ENCODE results near the gene FAM3D.
"Not testable (repeated sequence)": the region's sequence is repeated elsewhere in the genome, so short reads cannot be mapped to it uniquely, and the experiment has no call there.

The FAM3D gene, protein sequence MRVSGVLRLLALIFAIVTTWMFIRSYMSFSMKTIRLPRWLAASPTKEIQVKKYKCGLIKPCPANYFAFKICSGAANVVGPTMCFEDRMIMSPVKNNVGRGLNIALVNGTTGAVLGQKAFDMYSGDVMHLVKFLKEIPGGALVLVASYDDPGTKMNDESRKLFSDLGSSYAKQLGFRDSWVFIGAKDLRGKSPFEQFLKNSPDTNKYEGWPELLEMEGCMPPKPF

GRCh38 chr3:58666683-58667082 is at the start of gene FAM3D:
FAM3D (minus strand) TSS chr3:58666774; CDS start chr3:58655563, 11,211 bp downstream.
- FAIRE-seq: no peak

GRCh38 chr3:58713715-58714401 is 47.3 kb upstream of the FAM3D start:
- FAIRE-seq: no peak

DNA sequence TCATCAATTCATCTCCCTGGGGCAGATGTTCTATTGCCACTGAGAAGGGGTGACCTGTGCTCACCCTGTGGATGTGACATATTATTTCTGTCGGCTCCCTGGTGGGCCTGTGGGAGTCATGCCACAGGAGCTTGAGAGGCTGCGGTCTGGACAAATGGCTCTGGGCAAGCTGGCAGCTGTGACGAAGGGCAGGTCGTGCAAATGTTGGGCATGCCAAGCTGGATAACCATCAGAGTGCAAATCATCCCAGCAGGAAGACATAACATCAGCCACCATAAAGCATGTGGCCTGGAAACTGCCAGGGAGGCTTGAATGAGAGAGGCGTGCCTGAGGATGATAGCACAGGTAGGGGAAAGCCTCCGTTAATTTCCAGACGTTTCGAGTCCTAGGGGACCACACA is 45.3 kb upstream of the FAM3D start:
- no peak for FAIRE-seq

DNA sequence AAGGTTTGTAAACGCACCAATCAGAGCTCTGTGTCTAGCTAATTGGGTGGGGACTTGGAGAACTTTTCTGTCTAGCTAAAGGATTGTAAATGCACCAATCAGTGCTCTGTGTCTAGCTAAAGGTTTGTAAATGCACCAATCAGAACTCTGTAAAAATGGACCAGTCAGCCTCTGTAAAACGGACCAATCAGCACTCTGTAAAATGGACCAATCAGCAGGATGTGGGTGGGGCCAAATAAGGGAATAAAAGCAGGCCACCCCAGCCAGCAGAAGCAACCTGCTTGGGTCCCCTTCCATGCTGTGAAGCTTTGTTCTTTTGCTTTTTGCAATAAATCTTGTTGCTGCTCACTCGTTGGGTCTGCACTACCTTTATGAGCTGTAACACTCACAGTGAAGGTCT is 42.4 kb upstream of the FAM3D start:
- not testable (repeated sequence) for FAIRE-seq

DNA sequence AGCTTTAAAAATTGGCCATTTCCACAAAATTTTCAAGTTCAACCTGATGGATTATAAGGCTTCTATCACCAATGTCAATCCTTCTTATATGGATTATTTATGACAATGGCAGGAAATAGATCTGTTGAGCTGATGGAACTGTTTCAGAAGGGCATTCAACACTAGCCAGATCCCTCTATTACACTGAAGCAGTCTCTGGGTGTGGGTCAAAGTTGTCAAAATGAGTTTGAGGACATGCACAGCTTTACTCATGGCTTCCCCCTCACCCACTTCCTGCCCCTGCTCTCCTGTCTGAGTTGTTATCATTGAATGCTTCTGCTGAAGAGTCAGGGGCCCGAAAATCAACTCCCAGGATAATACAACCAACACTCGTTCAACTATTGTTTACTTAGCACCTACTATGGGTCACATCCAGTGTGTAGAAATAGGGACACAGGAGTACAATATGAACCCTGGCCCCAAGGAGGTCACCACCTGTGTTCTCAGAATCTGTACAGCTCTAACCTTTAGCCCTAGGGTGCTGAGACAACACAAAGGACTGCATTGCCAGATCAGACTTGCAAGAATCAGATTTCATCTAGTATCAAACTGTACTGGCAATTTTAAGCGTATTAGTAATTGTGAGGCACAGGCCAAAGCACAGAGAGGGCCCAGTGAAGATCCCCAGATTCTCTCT is 41.7 kb upstream of the FAM3D start:
- FAIRE-seq: no peak

- FAIRE-seq: no peak
These were observed 40.9 kb upstream of the FAM3D start for GRCh38 chr3:58707390-58707930.

DNA sequence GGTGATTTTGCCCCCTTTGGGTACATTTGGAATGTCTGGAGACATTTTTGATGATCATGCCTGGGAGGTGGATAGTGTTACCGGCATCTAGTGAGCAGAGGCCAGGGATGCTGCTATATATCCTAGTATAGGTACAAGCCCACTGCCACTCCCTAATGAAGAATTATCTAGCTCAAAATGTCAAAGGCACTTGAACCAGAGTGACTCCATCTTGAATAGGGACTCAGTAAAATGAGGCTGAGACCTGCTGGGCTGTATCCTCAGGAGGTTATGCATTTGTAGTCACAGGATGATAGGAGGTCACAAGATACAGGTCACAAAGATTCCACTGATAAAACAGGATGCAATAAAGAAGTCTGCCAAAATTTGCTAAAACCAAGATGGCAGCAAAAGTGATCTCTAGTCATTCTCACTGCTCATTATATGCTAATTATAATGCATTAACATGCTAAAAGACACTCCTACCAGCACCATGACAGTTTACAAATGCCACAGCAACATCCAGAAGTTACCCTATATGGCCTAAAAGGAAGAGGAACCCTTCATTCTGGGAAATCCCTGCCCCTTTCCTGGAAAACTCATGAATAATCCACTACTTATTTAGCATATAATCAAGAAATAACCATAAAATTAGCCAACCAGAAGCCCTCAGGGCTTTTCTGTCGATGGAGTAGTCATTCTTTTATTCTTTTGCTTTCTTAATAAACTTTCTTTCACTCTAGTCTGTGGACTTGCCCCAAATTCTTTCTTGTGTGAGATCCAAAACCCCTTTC is 40.0 kb upstream of the FAM3D start:
- FAIRE-seq: no peak

DNA sequence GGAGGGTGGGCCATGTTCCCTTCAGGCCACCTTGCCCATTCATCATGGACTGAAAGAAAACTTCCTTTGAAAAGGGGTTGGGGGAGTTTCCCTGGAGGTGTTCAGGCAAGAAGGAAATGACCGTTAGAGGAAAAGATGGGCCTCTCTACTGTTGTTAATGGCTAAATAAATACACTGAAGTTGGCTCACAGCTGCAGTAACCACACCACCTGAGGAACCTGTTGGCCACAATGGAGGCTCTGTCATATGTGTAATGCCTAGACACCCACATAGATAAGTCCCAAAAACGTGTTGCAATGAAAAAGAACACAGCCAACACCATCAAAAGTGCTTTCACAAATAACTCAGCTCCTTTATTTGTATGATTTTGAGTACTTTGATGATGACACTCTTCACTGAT is 38.2 kb upstream of the FAM3D start:
- FAIRE-seq: no peak

DNA sequence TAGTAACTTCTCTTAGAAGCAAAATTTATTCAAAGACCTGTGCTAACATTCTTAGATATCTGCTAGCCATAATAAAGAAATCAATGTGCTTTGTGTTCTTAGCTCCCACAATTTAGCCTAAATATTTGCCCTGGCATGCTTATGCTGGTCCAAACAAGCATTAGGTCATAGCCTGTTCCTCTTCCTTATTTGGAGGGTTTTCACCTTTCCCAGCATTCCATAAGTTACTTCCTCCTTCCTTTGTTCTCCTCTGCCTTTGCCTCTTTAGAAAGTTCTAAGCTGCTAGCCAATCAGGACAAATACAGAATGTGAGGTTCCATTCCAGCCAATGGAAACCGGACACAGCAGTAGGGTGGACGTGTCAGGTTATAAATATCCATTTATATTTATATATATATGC is 37.7 kb upstream of the FAM3D start:
- FAIRE-seq: not testable (repeated sequence)

DNA sequence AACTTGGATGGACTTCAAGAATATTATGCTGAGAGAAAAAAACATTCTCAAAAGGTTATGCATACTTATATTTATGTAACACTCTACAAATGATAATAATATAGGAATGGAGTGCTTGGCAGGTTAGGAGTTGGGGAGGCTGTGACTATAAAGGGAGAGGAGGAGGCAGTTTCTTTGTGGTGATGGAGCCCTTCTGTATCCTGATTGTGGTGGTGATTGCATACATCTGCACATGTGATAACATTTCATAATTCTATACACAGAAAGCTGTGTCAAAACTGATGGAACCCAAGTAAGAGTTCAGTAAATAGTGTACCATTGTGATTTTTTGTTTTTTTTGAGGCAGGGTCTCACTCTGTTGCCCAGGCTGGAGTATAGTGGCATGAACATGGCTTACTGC is 31.7 kb upstream of the FAM3D start:
- FAIRE-seq: no peak

DNA sequence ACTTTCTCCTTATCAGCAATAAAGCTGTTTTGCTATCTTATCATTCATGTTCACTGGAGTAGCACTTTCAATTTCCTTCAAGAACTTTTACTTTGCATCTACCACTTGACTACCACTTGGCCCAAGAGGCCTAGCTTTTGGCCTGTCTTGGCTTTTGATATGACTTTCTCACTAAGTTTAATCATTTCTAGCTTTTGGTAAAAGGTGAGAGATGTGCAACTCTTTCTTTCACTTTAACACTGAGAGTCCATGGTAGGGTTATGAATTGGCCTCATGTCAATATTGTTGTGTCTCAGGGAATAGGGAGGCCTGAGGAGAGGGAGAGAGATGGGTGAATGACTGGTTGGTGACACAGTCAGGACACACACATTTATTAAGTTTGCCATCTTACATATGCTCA is 31.0 kb upstream of the FAM3D start:
- FAIRE-seq: no peak

DNA sequence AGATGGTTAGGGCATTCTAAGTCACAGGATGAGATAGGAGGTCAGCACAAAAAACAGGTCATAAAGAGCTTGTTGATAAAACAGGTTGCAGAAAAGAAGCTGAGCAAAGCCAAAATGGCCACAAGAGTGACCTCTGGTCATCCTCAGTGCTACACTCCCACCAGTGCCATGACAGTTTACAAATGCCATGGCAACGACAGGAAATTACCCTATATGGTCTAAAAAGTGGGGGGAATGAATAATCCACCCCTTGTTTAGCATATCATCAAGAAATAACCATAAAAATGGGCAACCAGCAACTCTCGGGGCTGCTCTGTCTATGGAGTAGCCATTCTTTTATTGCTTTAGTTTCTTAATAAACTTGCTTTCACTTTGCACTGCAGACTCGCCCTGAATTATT is 30.2 kb upstream of the FAM3D start:
- not testable (repeated sequence) for FAIRE-seq

DNA sequence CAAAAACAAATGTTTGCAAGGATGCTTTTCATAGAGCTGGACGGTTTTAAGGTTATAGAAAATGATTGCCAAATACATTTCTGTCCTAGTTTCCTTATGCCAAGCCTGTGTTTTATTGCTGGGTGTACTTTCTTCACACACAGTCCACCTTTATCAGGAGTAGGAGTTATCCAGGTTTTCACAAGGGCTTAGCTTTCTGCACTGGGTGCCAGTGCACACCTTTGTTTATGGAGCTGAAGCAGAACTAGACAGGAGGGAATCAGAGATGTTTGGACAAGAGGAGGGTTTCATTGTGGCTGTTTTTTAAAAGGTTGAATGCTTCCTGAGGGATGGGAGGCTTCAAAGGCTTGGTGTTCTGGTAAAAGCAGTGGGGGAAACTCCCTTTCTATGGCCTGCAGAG is 29.5 kb upstream of the FAM3D start:
- FAIRE-seq: no peak

- FAIRE-seq: not testable (repeated sequence)
These were observed 28.7 kb upstream of the FAM3D start for GRCh38 chr3:58695284-58695683.

DNA sequence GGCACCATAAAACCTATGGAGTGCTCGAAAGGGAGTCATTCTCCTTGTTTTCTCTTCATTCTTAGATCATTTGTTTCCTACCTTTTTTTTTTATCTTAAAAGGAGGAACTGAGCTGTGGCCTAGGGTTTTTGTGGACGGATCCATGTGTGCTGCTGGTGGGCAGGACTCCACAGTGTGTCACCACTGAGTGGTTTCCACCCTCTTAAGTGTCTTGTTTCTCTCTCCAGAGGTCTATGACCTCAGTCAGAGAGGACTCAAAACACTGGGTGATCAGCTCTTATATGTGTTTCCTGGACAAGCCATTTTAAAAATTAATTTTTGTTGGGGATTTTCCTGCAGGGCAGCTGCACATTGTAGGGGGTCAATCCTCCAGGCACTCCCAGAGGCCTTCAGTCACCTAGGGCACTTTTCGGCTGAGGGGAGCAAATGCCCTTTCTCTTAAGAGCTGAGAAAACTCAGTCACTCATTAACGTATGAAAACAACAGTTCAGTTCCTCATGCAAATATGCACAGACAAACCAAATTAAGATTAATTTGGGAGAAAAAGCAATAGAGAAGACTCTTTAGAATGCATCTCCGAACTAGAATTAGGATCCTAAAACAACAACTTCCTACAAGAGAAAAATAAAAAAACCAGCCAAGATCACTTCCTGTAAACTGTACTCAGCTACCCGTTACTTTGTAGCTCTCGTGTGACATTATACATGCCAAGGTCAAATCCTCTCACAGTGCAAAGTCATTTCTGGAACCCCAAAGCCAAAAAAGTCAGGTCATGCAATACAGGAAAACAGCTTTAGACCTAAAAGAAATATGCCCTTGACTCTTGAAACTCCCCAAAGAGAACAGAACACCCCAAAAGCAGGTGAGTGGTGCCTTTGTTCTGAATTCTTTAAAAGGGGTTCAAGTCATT is 27.6 kb upstream of the FAM3D start:
- no peak for FAIRE-seq

DNA sequence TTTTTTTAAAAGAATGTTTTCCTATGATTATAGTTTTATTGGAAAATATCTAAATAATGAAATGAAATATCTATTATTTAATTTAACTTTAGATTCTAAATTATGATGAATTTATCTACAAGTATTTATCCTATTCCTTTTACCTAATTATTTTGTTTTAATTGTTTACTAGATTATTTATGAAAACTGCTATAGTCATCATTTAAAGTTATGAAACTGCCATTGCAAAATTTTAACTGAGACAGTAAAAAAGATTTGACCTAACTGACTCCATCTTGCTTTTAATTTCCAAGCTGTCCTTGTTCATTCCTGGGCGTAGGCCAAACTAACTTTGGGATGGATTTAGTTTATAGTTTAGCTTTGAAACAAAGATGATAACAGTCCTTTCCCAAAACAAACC is 25.9 kb upstream of the FAM3D start:
- no peak for FAIRE-seq

- FAIRE-seq: no peak
These were observed 25.4 kb upstream of the FAM3D start for GRCh38 chr3:58691997-58692396.

GRCh38 chr3:58690490-58690889 is 23.9 kb upstream of the FAM3D start:
- no peak for FAIRE-seq

DNA sequence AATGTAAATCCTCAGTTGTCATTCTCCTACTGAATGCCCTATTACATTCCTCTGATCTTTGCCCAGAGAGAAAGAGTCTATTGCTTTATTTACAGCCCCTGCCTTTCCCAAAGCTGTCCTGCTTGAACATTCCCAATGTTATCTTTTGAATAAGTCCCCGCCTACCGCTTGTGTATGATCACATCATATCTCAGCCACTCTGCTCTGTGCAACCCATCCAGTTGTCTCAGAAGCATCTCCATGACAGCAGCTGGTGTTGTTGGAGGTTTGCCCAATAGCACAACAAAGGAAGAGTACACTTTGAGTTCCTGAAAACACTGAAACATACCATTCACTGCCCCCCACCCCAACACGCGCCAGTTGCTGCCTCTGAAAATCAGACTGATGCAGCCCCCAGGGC is 22.0 kb upstream of the FAM3D start:
- no peak for FAIRE-seq

DNA sequence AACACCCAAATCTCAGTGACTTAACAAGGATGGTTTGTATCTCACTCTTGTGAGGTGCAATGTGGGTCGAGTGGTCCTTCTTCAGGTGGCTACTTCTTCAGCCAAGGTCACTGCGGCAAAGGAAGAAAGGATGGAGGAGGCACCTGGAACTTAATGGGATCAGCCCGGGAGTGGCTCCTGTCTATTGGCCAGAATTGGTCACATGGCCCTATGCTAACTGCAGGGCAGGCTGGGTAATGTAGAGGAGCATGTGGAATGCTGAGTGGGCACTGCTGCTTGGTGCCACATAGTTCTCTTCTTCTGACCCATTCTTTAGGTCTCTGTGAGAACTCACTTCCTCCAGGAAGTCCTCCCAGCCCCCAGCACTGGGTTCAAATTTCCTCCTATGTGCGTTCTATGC is 20.3 kb upstream of the FAM3D start:
- FAIRE-seq: no peak

DNA sequence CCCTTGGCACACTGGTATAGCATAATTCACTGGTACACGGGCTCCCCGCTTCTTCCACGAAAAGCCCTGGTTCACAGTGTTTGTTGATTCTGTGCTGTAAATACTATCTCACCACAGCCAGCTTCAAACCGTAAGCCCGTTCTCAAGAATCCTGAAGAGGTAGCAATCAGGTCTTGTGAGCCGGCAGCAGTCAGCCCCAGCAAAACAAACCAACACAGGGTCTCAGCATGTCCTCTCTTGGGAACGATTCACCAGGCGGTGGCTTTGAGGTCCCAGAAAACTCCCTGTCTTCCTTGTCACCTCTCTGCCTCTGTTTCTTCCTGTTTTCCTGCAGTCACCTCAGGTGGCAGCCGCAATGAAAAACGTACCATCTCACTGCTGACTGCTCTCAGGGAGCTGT is 19.1 kb upstream of the FAM3D start:
- no peak for FAIRE-seq

DNA sequence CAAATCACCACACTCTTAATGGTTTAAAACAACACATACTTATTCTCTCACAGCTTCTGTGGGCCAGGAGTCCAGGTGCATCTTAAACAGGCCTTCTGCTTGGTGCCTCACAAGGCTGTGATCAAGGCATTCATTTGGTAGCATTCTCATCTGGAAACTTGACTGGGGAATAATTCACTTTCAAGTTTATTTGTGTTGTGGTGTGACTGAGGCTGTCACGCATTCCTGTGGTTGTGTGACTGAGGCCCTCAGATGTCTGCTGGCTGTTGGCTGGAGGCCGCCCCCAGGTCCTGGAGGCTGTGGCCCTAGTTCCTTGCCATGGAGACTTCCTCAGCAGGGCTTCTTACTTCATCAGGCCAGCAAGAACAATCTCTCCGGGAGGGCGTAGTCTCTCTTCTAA is 16.9 kb upstream of the FAM3D start:
- no peak for FAIRE-seq

Data from endometrium (tissue), 2 donors.